ENCODE measurements around the gene PAQR4.

Gene PAQR4

DNA sequence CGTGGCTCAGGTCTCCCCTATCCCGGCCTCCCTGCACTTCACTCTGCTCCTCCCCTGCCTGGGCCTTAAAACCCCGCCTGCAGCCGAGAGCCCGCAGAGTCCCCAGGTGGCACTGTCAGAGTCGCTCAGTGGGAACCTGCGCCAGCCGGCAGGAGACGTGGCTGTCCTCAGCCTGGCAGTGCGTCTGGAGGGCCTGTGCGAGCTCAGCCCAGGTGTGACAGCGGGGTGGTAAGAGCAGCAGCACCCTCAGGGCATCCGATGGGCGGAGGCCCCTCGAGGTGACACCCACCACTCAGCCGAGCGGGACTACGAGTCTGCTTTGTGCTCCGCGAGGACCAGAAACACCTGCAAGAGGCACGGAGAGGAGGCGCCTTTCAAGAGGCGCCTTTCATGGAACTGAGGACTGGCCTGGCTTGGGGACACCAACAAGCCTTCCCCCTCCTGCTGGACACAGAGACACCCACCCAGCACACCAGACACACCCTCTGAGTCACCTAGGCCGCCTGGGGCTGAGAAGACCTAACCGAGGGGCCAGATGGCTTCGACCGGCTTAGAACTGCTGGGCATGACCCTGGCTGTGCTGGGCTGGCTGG lies 43.8 kb downstream of the PAQR4 start, which contains the start of gene CLDN9:
TSS of gene CLDN9 (plus strand) at position 96 of the 593 bp plus-strand sequence. CDS start at position 536, 440 bp downstream.
- CTCF ChIA-PET: interaction anchor here (0.6 kb wide), 1 partner anchor 29 kb away, joined by 3 read pairs; no protein-coding TSS in a partner anchor

DNA sequence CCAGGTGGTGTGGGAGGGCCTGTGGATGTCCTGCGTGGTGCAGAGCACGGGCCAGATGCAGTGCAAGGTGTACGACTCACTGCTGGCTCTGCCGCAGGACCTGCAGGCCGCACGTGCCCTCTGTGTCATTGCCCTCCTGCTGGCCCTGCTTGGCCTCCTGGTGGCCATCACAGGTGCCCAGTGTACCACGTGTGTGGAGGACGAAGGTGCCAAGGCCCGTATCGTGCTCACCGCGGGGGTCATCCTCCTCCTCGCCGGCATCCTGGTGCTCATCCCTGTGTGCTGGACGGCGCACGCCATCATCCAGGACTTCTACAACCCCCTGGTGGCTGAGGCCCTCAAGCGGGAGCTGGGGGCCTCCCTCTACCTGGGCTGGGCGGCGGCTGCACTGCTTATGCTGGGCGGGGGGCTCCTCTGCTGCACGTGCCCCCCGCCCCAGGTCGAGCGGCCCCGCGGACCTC lies 44.4 kb downstream of the PAQR4 start:
- ChIA-PET POLR2A (no interaction called here), CTCF (interaction anchor here (0.6 kb wide), 1 partner anchor 29 kb away, joined by 3 read pairs; no protein-coding TSS in a partner anchor)
- no peaks in the 10 kb centered on the region; the same call in 1 of the 2 replicates for H3K4me1 ChIP-seq (ENCODE audit: control insufficient read depth, insufficient read depth, low read length)
- H3K27ac ChIP-seq (ENCODE audit: extremely low read depth, low read depth, low read length): no peak overlapping the region
- no peaks in the 10 kb centered on the region for H3K9me3 ChIP-seq (ENCODE audit: control insufficient read depth, insufficient read depth, low read depth, low read length)
- no peaks in the 10 kb centered on the region for H3K36me3 ChIP-seq (ENCODE audit: control insufficient read depth in 2 of 2, insufficient read depth in 1 of 2, low read length in 2 of 2)
- no peak for TF ChIP-seq ZNF830 (tag by site-specific recombination; IDR thresholded peaks at IDR 0.05; ENCODE audit: low read depth)
- TF ChIP-seq ZNF341 (tag by site-specific recombination; IDR thresholded peaks at IDR 0.05; ENCODE audit: low read depth): no peak
- TF ChIP-seq ZNF791 (tag by site-specific recombination; IDR thresholded peaks at IDR 0.05): no peak
- TF ChIP-seq ZNF223 (tag by site-specific recombination; IDR thresholded peaks at IDR 0.05): no peak
- no peak for TF ChIP-seq GLI4 (tag by site-specific recombination; IDR thresholded peaks at IDR 0.05)
- TF ChIP-seq, protein P1, sequence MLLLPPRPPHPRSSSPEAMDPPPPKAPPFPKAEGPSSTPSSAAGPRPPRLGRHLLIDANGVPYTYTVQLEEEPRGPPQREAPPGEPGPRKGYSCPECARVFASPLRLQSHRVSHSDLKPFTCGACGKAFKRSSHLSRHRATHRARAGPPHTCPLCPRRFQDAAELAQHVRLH (tag by site-specific recombination; IDR thresholded peaks at IDR 0.05): no peak
- no peak for TF ChIP-seq SP7 (tag by site-specific recombination; IDR thresholded peaks at IDR 0.05)
- TF ChIP-seq HOXC10 (CRISPR knock-in tag; IDR thresholded peaks at IDR 0.05): no peak
- H3K4me3 ChIP-seq (ENCODE audit: low read depth, low read length): no peak overlapping the region

More for the DNA sequence above, 43.8 kb downstream of the PAQR4 start, which contains the start of gene CLDN9:
- TF ChIP-seq, protein P2, sequence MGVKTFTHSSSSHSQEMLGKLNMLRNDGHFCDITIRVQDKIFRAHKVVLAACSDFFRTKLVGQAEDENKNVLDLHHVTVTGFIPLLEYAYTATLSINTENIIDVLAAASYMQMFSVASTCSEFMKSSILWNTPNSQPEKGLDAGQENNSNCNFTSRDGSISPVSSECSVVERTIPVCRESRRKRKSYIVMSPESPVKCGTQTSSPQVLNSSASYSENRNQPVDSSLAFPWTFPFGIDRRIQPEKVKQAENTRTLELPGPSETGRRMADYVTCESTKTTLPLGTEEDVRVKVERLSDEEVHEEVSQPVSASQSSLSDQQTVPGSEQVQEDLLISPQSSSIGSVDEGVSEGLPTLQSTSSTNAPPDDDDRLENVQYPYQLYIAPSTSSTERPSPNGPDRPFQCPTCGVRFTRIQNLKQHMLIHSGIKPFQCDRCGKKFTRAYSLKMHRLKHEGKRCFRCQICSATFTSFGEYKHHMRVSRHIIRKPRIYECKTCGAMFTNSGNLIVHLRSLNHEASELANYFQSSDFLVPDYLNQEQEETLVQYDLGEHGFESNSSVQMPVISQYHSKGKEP (tag by site-specific recombination; IDR thresholded peaks at IDR 0.05): no peak
- TF ChIP-seq ZFHX2 (tag by site-specific recombination; conservative IDR thresholded peaks at IDR 0.05): no peak
- no peak for TF ChIP-seq ZNF629 (tag by site-specific recombination; IDR thresholded peaks at IDR 0.05)
- TF ChIP-seq ZNF561 (tag by site-specific recombination; IDR thresholded peaks at IDR 0.05; ENCODE audit: borderline replicate concordance): no peak
- peak; percentile 80 for TF ChIP-seq KLF1 (tag by site-specific recombination; IDR thresholded peaks at IDR 0.05)
- TF ChIP-seq ZNF24 (tag by site-specific recombination; IDR thresholded peaks at IDR 0.05): no peak
- TF ChIP-seq, protein P3, sequence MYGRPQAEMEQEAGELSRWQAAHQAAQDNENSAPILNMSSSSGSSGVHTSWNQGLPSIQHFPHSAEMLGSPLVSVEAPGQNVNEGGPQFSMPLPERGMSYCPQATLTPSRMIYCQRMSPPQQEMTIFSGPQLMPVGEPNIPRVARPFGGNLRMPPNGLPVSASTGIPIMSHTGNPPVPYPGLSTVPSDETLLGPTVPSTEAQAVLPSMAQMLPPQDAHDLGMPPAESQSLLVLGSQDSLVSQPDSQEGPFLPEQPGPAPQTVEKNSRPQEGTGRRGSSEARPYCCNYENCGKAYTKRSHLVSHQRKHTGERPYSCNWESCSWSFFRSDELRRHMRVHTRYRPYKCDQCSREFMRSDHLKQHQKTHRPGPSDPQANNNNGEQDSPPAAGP (tag by site-specific recombination; IDR thresholded peaks at IDR 0.05): 0 out of 2 replicates have a peak, but pooled peaks have one; percentile 17
- TF ChIP-seq ZNF677 (tag by site-specific recombination; IDR thresholded peaks at IDR 0.05): peak; percentile 71; the same call in 1 of the 2 replicates
- TF ChIP-seq HOXC10 (CRISPR knock-in tag; IDR thresholded peaks at IDR 0.05): no peak
- TF ChIP-seq ZIC2 (tag by site-specific recombination; IDR thresholded peaks at IDR 0.05): peak; percentile 74
- TF ChIP-seq REPIN1 (tag by site-specific recombination; IDR thresholded peaks at IDR 0.05; ENCODE audit: low read depth): no peak
- no peak for TF ChIP-seq ZNF404 (tag by site-specific recombination; IDR thresholded peaks at IDR 0.05)
- no peak for TF ChIP-seq ZNF202 (tag by site-specific recombination; IDR thresholded peaks at IDR 0.05; ENCODE audit: borderline replicate concordance)
- TF ChIP-seq, protein P4, sequence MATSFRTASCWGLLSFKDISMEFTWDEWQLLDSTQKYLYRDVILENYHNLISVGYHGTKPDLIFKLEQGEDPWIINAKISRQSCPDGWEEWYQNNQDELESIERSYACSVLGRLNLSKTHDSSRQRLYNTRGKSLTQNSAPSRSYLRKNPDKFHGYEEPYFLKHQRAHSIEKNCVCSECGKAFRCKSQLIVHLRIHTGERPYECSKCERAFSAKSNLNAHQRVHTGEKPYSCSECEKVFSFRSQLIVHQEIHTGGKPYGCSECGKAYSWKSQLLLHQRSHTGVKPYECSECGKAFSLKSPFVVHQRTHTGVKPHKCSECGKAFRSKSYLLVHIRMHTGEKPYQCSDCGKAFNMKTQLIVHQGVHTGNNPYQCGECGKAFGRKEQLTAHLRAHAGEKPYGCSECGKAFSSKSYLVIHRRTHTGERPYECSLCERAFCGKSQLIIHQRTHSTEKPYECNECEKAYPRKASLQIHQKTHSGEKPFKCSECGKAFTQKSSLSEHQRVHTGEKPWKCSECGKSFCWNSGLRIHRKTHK (tag by site-specific recombination; IDR thresholded peaks at IDR 0.05): no peak
- TF ChIP-seq, protein P5, sequence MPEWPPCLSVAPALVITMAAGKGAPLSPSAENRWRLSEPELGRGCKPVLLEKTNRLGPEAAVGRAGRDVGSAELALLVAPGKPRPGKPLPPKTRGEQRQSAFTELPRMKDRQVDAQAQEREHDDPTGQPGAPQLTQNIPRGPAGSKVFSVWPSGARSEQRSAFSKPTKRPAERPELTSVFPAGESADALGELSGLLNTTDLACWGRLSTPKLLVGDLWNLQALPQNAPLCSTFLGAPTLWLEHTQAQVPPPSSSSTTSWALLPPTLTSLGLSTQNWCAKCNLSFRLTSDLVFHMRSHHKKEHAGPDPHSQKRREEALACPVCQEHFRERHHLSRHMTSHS (tag by site-specific recombination; IDR thresholded peaks at IDR 0.05): no peak
- Histone ChIP-seq H3K36me3 (ENCODE audit: control insufficient read depth in 2 of 2, insufficient read depth in 1 of 2, low read length in 2 of 2) (no peaks in the 10 kb centered on the region), H3K4me1 (ENCODE audit: control insufficient read depth, insufficient read depth, low read length) (no peaks in the 10 kb centered on the region; the same call in 1 of the 2 replicates), H3K4me3 (ENCODE audit: low read depth, low read length) (no peak within 1 kb of the TSS), H3K27ac (ENCODE audit: extremely low read depth, low read depth, low read length) (no peak within 1 kb of the TSS), H3K9me3 (ENCODE audit: control insufficient read depth, insufficient read depth, low read depth, low read length) (no peaks in the 10 kb centered on the region)
- POLR2A ChIA-PET: interaction anchor here (0.6 to 1.4 kb wide), 4 partner anchors 8 to 15 kb away, joined by 3 to 5 read pairs (median 4); partner anchors contain the start of genes HCFC1R1 and THOC6

Measured in HEK293 (cell line).